ENCODE results near the gene CTH. TPM values are rescaled to one million over a fixed set of nuclear protein-coding genes. Genes with fewer than 3 reads are reported as not detected.
"Not testable (repeated sequence)": the region's sequence is repeated elsewhere in the genome, so short reads cannot be mapped to it uniquely, and the experiment has no call there.

Gene CTH
- total RNA-seq, 5 donors from 2014 or later (not counting 1 experiment from before 2014, with no cell fraction given), result 2.0 to 4.5 (median 3.2) TPM

- no peaks in the 10 kb centered on the region for H3K36me3 ChIP-seq (ENCODE audit: control insufficient read depth in 2 of 2, extremely low read depth in 1 of 2, insufficient read depth in 1 of 2, low read length in 1 of 2)
- H3K4me3 Mint-ChIP-seq, result no peak overlapping the region
- no peak for ATAC-seq (replicated peaks in 1 of 4)
- ChIA-PET CTCF (no interaction called here), POLR2A (no interaction called here)
- peaks cover 3% of the 10 kb centered on the region for H3K36me3 Mint-ChIP-seq
- 100% methylated on average over 2 of the region's 5 CpGs for WGBS (ENCODE audit: insufficient coverage)
- peaks cover 0 to 3% (median 0%) of the 10 kb centered on the region in 3 donors for H3K9me3 Mint-ChIP-seq
- H3K9me3 ChIP-seq, result no peaks in the 10 kb centered on the region
- no peak overlapping the region for H3K27ac Mint-ChIP-seq
- H3K4me1 Mint-ChIP-seq, result no peaks in the 10 kb centered on the region
- DNase-seq, result no peak
- no peaks in the 10 kb centered on the region for H3K4me1 ChIP-seq (ENCODE audit: control insufficient read depth in 1 of 2, extremely low read depth in 1 of 2, insufficient read depth in 2 of 2, low read length in 2 of 2)
- H3K4me3 ChIP-seq (ENCODE audit: control insufficient read depth in 1 of 2, extremely low read depth in 1 of 2, low read length in 1 of 2), result no peak overlapping the region
- H3K27me3 Mint-ChIP-seq, result peaks cover 18 to 28% of the 10 kb centered on the region in 2 donors
- H3K27me3 ChIP-seq (replicated peaks in 1 of 2; ENCODE audit: control insufficient read depth in 2 of 2, extremely low read depth in 1 of 2, insufficient read depth in 2 of 2, low read length in 1 of 2), result peaks cover 0 to 10% of the 10 kb centered on the region in 2 experiments
- H3K27ac ChIP-seq (ENCODE audit: low read length), result no peak overlapping the region
These were observed 57.1 kb downstream of the CTH start for GRCh38 chr1:70468180-70468579.

- H3K4me1 ChIP-seq (ENCODE audit: control insufficient read depth in 1 of 2, extremely low read depth in 1 of 2, insufficient read depth in 2 of 2, low read length in 2 of 2); H3K9me3 ChIP-seq; H3K36me3 Mint-ChIP-seq; H3K36me3 ChIP-seq (ENCODE audit: control insufficient read depth in 2 of 2, extremely low read depth in 1 of 2, insufficient read depth in 1 of 2, low read length in 1 of 2); ATAC-seq (replicated peaks in 1 of 4); H3K4me1 Mint-ChIP-seq; H3K4me3 Mint-ChIP-seq; H3K9me3 Mint-ChIP-seq; H3K27ac ChIP-seq (ENCODE audit: low read length); H3K27ac Mint-ChIP-seq; POLR2A ChIA-PET; DNase-seq; H3K4me3 ChIP-seq (ENCODE audit: control insufficient read depth in 1 of 2, extremely low read depth in 1 of 2, low read length in 1 of 2): not testable (repeated sequence)
- WGBS (ENCODE audit: insufficient coverage), result no CpG with 5 or more reads among the region's 2 CpGs
- H3K27me3 Mint-ChIP-seq, result peaks cover 17 to 26% of the 10 kb centered on the region in 2 donors
- H3K27me3 ChIP-seq (replicated peaks in 1 of 2; ENCODE audit: control insufficient read depth in 2 of 2, extremely low read depth in 1 of 2, insufficient read depth in 2 of 2, low read length in 1 of 2), result peaks cover 0 to 10% of the 10 kb centered on the region in 2 experiments
- CTCF ChIA-PET, result interaction anchor here in 1 of 2 donors (0.5 kb wide), 1 partner anchor 44 kb away, joined by 9 read pairs; no protein-coding TSS in a partner anchor
These were observed 58.1 kb downstream of the CTH start for GRCh38 chr1:70469184-70469583.

GRCh38 chr1:70475023-70475422, 64.0 kb downstream of the CTH start:
- H3K9me3 ChIP-seq, result no peaks in the 10 kb centered on the region
- no peaks in the 10 kb centered on the region for H3K36me3 ChIP-seq (ENCODE audit: control insufficient read depth in 2 of 2, extremely low read depth in 1 of 2, insufficient read depth in 1 of 2, low read length in 1 of 2)
- H3K27ac ChIP-seq (ENCODE audit: low read length), result no peak overlapping the region
- Mint-ChIP-seq H3K4me1 (no peaks in the 10 kb centered on the region), H3K36me3 (no peaks in the 10 kb centered on the region), H3K27ac (no peak overlapping the region), H3K9me3 (no peaks in the 10 kb centered on the region), H3K4me3 (no peak overlapping the region), H3K27me3 (peaks cover 0 to 2% of the 10 kb centered on the region in 2 donors)
- H3K27me3 ChIP-seq (replicated peaks in 1 of 2; ENCODE audit: control insufficient read depth in 2 of 2, extremely low read depth in 1 of 2, insufficient read depth in 2 of 2, low read length in 1 of 2), result no peaks in the 10 kb centered on the region
- WGBS (ENCODE audit: insufficient coverage), result no CpG with 5 or more reads among the region's 1 CpG
- ChIA-PET POLR2A (interaction anchor here in 1 of 2 donors (0.7 kb wide), 1 partner anchor 510 kb away, joined by 3 read pairs; no protein-coding TSS in a partner anchor), CTCF (no interaction called here)
- no peak overlapping the region for H3K4me3 ChIP-seq (ENCODE audit: control insufficient read depth in 1 of 2, extremely low read depth in 1 of 2, low read length in 1 of 2)
- ATAC-seq (replicated peaks in 1 of 4) (no peak), DNase-seq (no peak)
- no peaks in the 10 kb centered on the region for H3K4me1 ChIP-seq (ENCODE audit: control insufficient read depth in 1 of 2, extremely low read depth in 1 of 2, insufficient read depth in 2 of 2, low read length in 2 of 2)

- no peak for ATAC-seq (replicated peaks in 1 of 4)
- no peaks in the 10 kb centered on the region for H3K4me1 Mint-ChIP-seq
- WGBS (ENCODE audit: insufficient coverage), result 98% methylated on average over 7 of the region's 12 CpGs
These were observed 66.0 kb downstream of the CTH start for GRCh38 chr1:70477090-70477489.

GRCh38 chr1:70477905-70478304, 66.8 kb downstream of the CTH start:
- WGBS (ENCODE audit: insufficient coverage), result no CpG with 5 or more reads among the region's 4 CpGs
- H3K27me3 Mint-ChIP-seq; POLR2A ChIA-PET; H3K36me3 Mint-ChIP-seq; H3K4me3 ChIP-seq (ENCODE audit: control insufficient read depth in 1 of 2, extremely low read depth in 1 of 2, low read length in 1 of 2); H3K36me3 ChIP-seq (ENCODE audit: control insufficient read depth in 2 of 2, extremely low read depth in 1 of 2, insufficient read depth in 1 of 2, low read length in 1 of 2); H3K9me3 ChIP-seq; H3K27ac ChIP-seq (ENCODE audit: low read length); H3K9me3 Mint-ChIP-seq; CTCF ChIA-PET; H3K4me1 Mint-ChIP-seq; H3K27ac Mint-ChIP-seq; ATAC-seq (replicated peaks in 1 of 4); H3K4me1 ChIP-seq (ENCODE audit: control insufficient read depth in 1 of 2, extremely low read depth in 1 of 2, insufficient read depth in 2 of 2, low read length in 2 of 2); H3K27me3 ChIP-seq (replicated peaks in 1 of 2; ENCODE audit: control insufficient read depth in 2 of 2, extremely low read depth in 1 of 2, insufficient read depth in 2 of 2, low read length in 1 of 2); H3K4me3 Mint-ChIP-seq; DNase-seq: not testable (repeated sequence)

More at GRCh38 chr1:70477090-70477489, 66.0 kb downstream of the CTH start:
- H3K27ac Mint-ChIP-seq, result no peak overlapping the region
- Histone ChIP-seq H3K27me3 (replicated peaks in 1 of 2; ENCODE audit: control insufficient read depth in 2 of 2, extremely low read depth in 1 of 2, insufficient read depth in 2 of 2, low read length in 1 of 2) (no peaks in the 10 kb centered on the region), H3K36me3 (ENCODE audit: control insufficient read depth in 2 of 2, extremely low read depth in 1 of 2, insufficient read depth in 1 of 2, low read length in 1 of 2) (no peaks in the 10 kb centered on the region), H3K27ac (ENCODE audit: low read length) (no peak overlapping the region), H3K4me3 (ENCODE audit: control insufficient read depth in 1 of 2, extremely low read depth in 1 of 2, low read length in 1 of 2) (no peak overlapping the region), H3K9me3 (no peaks in the 10 kb centered on the region), H3K4me1 (ENCODE audit: control insufficient read depth in 1 of 2, extremely low read depth in 1 of 2, insufficient read depth in 2 of 2, low read length in 2 of 2) (no peaks in the 10 kb centered on the region)
- no peaks in the 10 kb centered on the region for H3K27me3 Mint-ChIP-seq
- POLR2A ChIA-PET, result no interaction called here
- no peaks in the 10 kb centered on the region for H3K36me3 Mint-ChIP-seq
- CTCF ChIA-PET, result no interaction called here
- no peak for DNase-seq
- no peak overlapping the region for H3K4me3 Mint-ChIP-seq
- H3K9me3 Mint-ChIP-seq, result no peaks in the 10 kb centered on the region

GRCh38 chr1:70483342-70483741, 72.3 kb downstream of the CTH start:
- no peak overlapping the region for H3K4me3 Mint-ChIP-seq
- H3K36me3 ChIP-seq (ENCODE audit: control insufficient read depth in 2 of 2, extremely low read depth in 1 of 2, insufficient read depth in 1 of 2, low read length in 1 of 2), result no peaks in the 10 kb centered on the region
- H3K4me1 ChIP-seq (ENCODE audit: control insufficient read depth in 1 of 2, extremely low read depth in 1 of 2, insufficient read depth in 2 of 2, low read length in 2 of 2), result no peaks in the 10 kb centered on the region
- ATAC-seq (replicated peaks in 1 of 4) (no peak), DNase-seq (no peak)
- WGBS (ENCODE audit: insufficient coverage), result 92% methylated on average over 3 of the region's 4 CpGs
- peaks cover 2 to 3% of the 10 kb centered on the region in 2 donors for H3K27me3 Mint-ChIP-seq
- H3K9me3 Mint-ChIP-seq, result no peaks in the 10 kb centered on the region
- H3K4me3 ChIP-seq (ENCODE audit: control insufficient read depth in 1 of 2, extremely low read depth in 1 of 2, low read length in 1 of 2), result no peak overlapping the region
- no peaks in the 10 kb centered on the region for H3K9me3 ChIP-seq
- peaks cover 0 to 6% of the 10 kb centered on the region in 2 experiments for H3K27me3 ChIP-seq (replicated peaks in 1 of 2; ENCODE audit: control insufficient read depth in 2 of 2, extremely low read depth in 1 of 2, insufficient read depth in 2 of 2, low read length in 1 of 2)
- POLR2A ChIA-PET, result no interaction called here
- no peaks in the 10 kb centered on the region for H3K36me3 Mint-ChIP-seq
- H3K27ac ChIP-seq (ENCODE audit: low read length), result no peak overlapping the region
- CTCF ChIA-PET, result no interaction called here
- H3K27ac Mint-ChIP-seq, result no peak overlapping the region
- no peaks in the 10 kb centered on the region for H3K4me1 Mint-ChIP-seq

GRCh38 chr1:70485624-70486023, 74.6 kb downstream of the CTH start:
- Mint-ChIP-seq H3K27me3 (peaks cover 6 to 9% of the 10 kb centered on the region in 2 donors), H3K27ac (no peak overlapping the region), H3K4me1 (no peaks in the 10 kb centered on the region), H3K4me3 (no peak overlapping the region), H3K9me3 (no peaks in the 10 kb centered on the region), H3K36me3 (no peaks in the 10 kb centered on the region)
- no peak overlapping the region for H3K27ac ChIP-seq (ENCODE audit: low read length)
- ATAC-seq (replicated peaks in 1 of 4) (no peak), DNase-seq (no peak)
- POLR2A ChIA-PET, result no interaction called here
- no peaks in the 10 kb centered on the region for H3K36me3 ChIP-seq (ENCODE audit: control insufficient read depth in 2 of 2, extremely low read depth in 1 of 2, insufficient read depth in 1 of 2, low read length in 1 of 2)
- no peaks in the 10 kb centered on the region for H3K4me1 ChIP-seq (ENCODE audit: control insufficient read depth in 1 of 2, extremely low read depth in 1 of 2, insufficient read depth in 2 of 2, low read length in 2 of 2)
- peaks cover 0 to 6% of the 10 kb centered on the region in 2 experiments for H3K27me3 ChIP-seq (replicated peaks in 1 of 2; ENCODE audit: control insufficient read depth in 2 of 2, extremely low read depth in 1 of 2, insufficient read depth in 2 of 2, low read length in 1 of 2)
- 35% methylated on average over 3 of the region's 4 CpGs for WGBS (ENCODE audit: insufficient coverage)
- no peak overlapping the region for H3K4me3 ChIP-seq (ENCODE audit: control insufficient read depth in 1 of 2, extremely low read depth in 1 of 2, low read length in 1 of 2)
- CTCF ChIA-PET, result interaction anchor here in 1 of 2 donors (0.6 kb wide), 1 partner anchor 356 kb away, joined by 3 read pairs; no protein-coding TSS in a partner anchor
- H3K9me3 ChIP-seq, result peaks cover 3% of the 10 kb centered on the region

Data from T-cell (primary cell).